Measurements from ENCODE around the gene POLR2B. TPM values are rescaled to one million over a fixed set of nuclear protein-coding genes. Genes with fewer than 3 reads are reported as not detected.
"Not testable (repeated sequence)": the region's sequence is repeated elsewhere in the genome, so short reads cannot be mapped to it uniquely, and the experiment has no call there.

POLR2B gene
- total RNA-seq, 1 experiment from 2014 or later, result 77.1 TPM

DNA sequence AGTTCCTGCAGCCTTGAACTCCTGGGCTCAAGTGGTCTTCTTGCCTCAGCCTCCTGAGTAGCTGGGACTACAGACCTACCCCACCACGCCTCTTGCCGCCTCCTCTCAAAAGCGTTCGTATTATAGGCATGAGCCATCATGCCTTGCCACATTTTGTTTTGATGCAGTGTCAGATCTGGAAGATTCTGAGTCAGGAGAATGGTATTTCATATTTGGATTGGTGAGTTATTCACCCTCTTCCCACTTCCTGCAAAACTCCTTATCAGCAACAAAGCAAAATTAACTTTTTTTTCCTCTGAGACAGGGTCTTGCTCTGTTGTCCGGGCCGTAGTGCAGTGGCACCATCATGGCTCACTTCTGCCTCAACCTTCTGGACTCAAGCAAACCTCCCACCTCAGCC, 41.4 kb upstream of the POLR2B start:
- TF ChIP-seq EZH2 (IDR thresholded peaks at IDR 0.05; ENCODE audit: low read depth), result no peak
- TF ChIP-seq, protein P1, sequence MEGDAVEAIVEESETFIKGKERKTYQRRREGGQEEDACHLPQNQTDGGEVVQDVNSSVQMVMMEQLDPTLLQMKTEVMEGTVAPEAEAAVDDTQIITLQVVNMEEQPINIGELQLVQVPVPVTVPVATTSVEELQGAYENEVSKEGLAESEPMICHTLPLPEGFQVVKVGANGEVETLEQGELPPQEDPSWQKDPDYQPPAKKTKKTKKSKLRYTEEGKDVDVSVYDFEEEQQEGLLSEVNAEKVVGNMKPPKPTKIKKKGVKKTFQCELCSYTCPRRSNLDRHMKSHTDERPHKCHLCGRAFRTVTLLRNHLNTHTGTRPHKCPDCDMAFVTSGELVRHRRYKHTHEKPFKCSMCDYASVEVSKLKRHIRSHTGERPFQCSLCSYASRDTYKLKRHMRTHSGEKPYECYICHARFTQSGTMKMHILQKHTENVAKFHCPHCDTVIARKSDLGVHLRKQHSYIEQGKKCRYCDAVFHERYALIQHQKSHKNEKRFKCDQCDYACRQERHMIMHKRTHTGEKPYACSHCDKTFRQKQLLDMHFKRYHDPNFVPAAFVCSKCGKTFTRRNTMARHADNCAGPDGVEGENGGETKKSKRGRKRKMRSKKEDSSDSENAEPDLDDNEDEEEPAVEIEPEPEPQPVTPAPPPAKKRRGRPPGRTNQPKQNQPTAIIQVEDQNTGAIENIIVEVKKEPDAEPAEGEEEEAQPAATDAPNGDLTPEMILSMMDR (conservative IDR thresholded peaks at IDR 0.05), result no peak
- no peaks in the 10 kb centered on the region for H3F3A ChIP-seq (ENCODE audit: insufficient read depth, low read depth)
- CTCF ChIA-PET, result no interaction called here
- H4K20me1 ChIP-seq (ENCODE audit: insufficient read depth), result no peaks in the 10 kb centered on the region
- H3K36me3 ChIP-seq (ENCODE audit: low read depth), result no peaks in the 10 kb centered on the region
- intact Hi-C loops (cut with micrococcal nuclease; ENCODE audit: unreplicated experiment), result no loop called here
- BruUV-seq (replicated peaks), result no TSS peak
- H3K79me2 ChIP-seq (ENCODE audit: low read depth), result no peaks in the 10 kb centered on the region
- no peaks in the 10 kb centered on the region for H3K9me3 ChIP-seq (ENCODE audit: insufficient read depth, low read depth)
- peak; percentile 38 to 75 for DNase-seq
- H3K27me3 ChIP-seq (ENCODE audit: insufficient read depth, low read depth), result no peaks in the 10 kb centered on the region
- peaks cover 8% of the 10 kb centered on the region; the same call in 1 of the 2 replicates for H3K4me1 ChIP-seq (replicated peaks; ENCODE audit: insufficient read depth)
- no peak overlapping the region for H2AFZ ChIP-seq
- no peak overlapping the region for H3K4me2 ChIP-seq
- no peak overlapping the region for H3K4me3 ChIP-seq
- POLR2A ChIA-PET (ENCODE audit: unreplicated experiment), result no interaction called here
- H3K27ac ChIP-seq, result no peak overlapping the region
- H3K9me2 ChIP-seq (ENCODE audit: insufficient read depth), result no peaks in the 10 kb centered on the region

DNA sequence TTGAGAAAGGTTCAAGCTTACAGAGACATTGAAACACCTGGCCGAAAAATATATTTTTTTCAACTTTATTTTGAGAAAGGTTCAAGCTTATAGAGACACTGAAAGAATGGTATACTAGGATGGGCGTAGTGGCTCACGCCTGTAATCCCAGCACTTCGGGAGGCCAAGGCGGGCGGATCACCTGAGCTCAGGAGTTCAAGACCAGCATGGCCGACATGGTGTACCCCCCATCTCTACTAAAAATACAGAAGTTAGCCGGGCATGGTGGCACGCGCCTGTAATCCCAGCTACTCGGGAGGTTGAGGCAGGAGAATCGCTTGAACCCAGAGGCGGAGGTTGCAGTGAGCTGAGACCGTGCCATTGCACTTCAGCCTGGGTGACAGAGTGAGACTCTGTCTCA, 38.9 kb upstream of the POLR2B start:
- H3K4me2 ChIP-seq; H4K20me1 ChIP-seq (ENCODE audit: insufficient read depth); H3K4me3 ChIP-seq; H3K9me2 ChIP-seq (ENCODE audit: insufficient read depth); H3K9me3 ChIP-seq (ENCODE audit: insufficient read depth, low read depth); H3F3A ChIP-seq (ENCODE audit: insufficient read depth, low read depth); H3K27me3 ChIP-seq (ENCODE audit: insufficient read depth, low read depth); H3K36me3 ChIP-seq (ENCODE audit: low read depth); BruUV-seq (replicated peaks); H3K4me1 ChIP-seq (replicated peaks; ENCODE audit: insufficient read depth); H3K79me2 ChIP-seq (ENCODE audit: low read depth); H2AFZ ChIP-seq; H3K27ac ChIP-seq; intact Hi-C loops (cut with micrococcal nuclease; ENCODE audit: unreplicated experiment); DNase-seq; CTCF ChIA-PET: not testable (repeated sequence)
- POLR2A ChIA-PET (ENCODE audit: unreplicated experiment), result interaction anchor here (0.5 kb wide), 1 partner anchor 31 kb away, joined by 6 read pairs; no protein-coding TSS in a partner anchor

DNA sequence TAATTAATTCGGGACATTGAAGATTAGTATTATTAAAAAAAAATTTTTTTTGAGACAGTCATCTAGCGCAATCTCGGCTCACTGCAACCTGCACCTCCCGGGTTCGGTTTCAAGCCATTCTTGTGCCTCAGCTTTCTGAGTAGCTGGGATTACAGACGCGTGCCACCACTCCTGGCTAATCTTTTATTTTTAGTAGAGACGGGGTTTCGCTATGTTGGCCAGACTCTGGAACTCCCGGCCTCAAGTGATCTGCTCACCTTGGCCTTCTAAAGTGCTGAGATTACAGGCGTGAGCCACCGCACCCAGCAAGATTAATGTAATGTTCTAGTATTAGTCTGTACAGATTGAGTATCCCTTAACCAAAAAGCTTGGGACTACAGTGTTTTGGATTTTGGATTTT, 38.3 kb upstream of the POLR2B start:
- H2AFZ ChIP-seq, result no peak overlapping the region
- no peak overlapping the region for H3K4me2 ChIP-seq
- no peak overlapping the region for H3K4me3 ChIP-seq
- H3K4me1 ChIP-seq (replicated peaks; ENCODE audit: insufficient read depth), result peaks cover 8% of the 10 kb centered on the region; the same call in 1 of the 2 replicates
- no peaks in the 10 kb centered on the region for H3K27me3 ChIP-seq (ENCODE audit: insufficient read depth, low read depth)
- ChIA-PET POLR2A (ENCODE audit: unreplicated experiment) (no interaction called here), CTCF (no interaction called here)
- no peaks in the 10 kb centered on the region for H3F3A ChIP-seq (ENCODE audit: insufficient read depth, low read depth)
- H3K36me3 ChIP-seq (ENCODE audit: low read depth), result no peaks in the 10 kb centered on the region
- no peaks in the 10 kb centered on the region for H3K79me2 ChIP-seq (ENCODE audit: low read depth)
- no peak overlapping the region for H3K27ac ChIP-seq
- no peak for DNase-seq
- intact Hi-C loops (cut with micrococcal nuclease; ENCODE audit: unreplicated experiment), result no loop called here
- no peaks in the 10 kb centered on the region for H3K9me3 ChIP-seq (ENCODE audit: insufficient read depth, low read depth)
- TF ChIP-seq EZH2 (IDR thresholded peaks at IDR 0.05; ENCODE audit: low read depth), result no peak
- BruUV-seq (replicated peaks), result no TSS peak
- no peaks in the 10 kb centered on the region for H4K20me1 ChIP-seq (ENCODE audit: insufficient read depth)
- H3K9me2 ChIP-seq (ENCODE audit: insufficient read depth), result no peaks in the 10 kb centered on the region

DNA sequence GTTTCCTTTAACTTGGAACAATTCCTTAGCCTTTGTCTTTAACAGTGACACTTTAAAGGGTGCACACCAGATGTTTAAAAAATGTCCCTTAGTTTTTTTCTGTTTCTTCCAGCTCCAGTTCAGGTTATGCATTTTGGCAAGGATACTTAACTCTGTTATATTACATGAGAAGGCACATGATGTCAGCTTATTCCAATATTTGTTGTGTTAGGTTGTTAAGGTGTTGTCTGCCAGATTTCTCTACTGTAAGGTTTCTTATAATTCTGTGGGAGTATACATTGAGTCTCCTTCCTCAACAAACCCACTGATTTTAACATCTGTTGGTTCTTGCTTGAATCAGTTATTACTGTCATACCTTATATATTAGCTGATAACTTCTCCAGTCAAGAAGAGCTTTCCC, 37.7 kb upstream of the POLR2B start:
- no peaks in the 10 kb centered on the region for H3F3A ChIP-seq (ENCODE audit: insufficient read depth, low read depth)
- no peak overlapping the region for H3K4me2 ChIP-seq
- no peaks in the 10 kb centered on the region for H3K36me3 ChIP-seq (ENCODE audit: low read depth)
- H3K4me3 ChIP-seq, result no peak overlapping the region
- H3K79me2 ChIP-seq (ENCODE audit: low read depth), result no peaks in the 10 kb centered on the region
- CTCF ChIA-PET, result no interaction called here
- TF ChIP-seq EZH2 (IDR thresholded peaks at IDR 0.05; ENCODE audit: low read depth), result no peak
- TF ChIP-seq, protein P1 (conservative IDR thresholded peaks at IDR 0.05), result no peak
- H4K20me1 ChIP-seq (ENCODE audit: insufficient read depth), result no peaks in the 10 kb centered on the region
- no peak overlapping the region for H3K27ac ChIP-seq
- intact Hi-C loops (cut with micrococcal nuclease; ENCODE audit: unreplicated experiment), result no loop called here
- no TSS peak for BruUV-seq (replicated peaks)
- H3K9me3 ChIP-seq (ENCODE audit: insufficient read depth, low read depth), result no peaks in the 10 kb centered on the region
- H3K9me2 ChIP-seq (ENCODE audit: insufficient read depth), result no peaks in the 10 kb centered on the region
- H3K4me1 ChIP-seq (replicated peaks; ENCODE audit: insufficient read depth), result peaks cover 8% of the 10 kb centered on the region; the same call in 1 of the 2 replicates
- POLR2A ChIA-PET (ENCODE audit: unreplicated experiment), result no interaction called here
- H2AFZ ChIP-seq, result no peak overlapping the region
- no peaks in the 10 kb centered on the region for H3K27me3 ChIP-seq (ENCODE audit: insufficient read depth, low read depth)
- no peak for DNase-seq

Data from PC-9 (cell line).